ENCODE measurements around the gene EIF6. TPM values are rescaled to one million over a fixed set of nuclear protein-coding genes. Genes with fewer than 3 reads are reported as not detected.
"Not testable (repeated sequence)": the region's sequence is repeated elsewhere in the genome, so short reads cannot be mapped to it uniquely, and the experiment has no call there.

EIF6 gene
- total RNA-seq, 1 donor from 2014 or later, result 72.6 TPM

DNA sequence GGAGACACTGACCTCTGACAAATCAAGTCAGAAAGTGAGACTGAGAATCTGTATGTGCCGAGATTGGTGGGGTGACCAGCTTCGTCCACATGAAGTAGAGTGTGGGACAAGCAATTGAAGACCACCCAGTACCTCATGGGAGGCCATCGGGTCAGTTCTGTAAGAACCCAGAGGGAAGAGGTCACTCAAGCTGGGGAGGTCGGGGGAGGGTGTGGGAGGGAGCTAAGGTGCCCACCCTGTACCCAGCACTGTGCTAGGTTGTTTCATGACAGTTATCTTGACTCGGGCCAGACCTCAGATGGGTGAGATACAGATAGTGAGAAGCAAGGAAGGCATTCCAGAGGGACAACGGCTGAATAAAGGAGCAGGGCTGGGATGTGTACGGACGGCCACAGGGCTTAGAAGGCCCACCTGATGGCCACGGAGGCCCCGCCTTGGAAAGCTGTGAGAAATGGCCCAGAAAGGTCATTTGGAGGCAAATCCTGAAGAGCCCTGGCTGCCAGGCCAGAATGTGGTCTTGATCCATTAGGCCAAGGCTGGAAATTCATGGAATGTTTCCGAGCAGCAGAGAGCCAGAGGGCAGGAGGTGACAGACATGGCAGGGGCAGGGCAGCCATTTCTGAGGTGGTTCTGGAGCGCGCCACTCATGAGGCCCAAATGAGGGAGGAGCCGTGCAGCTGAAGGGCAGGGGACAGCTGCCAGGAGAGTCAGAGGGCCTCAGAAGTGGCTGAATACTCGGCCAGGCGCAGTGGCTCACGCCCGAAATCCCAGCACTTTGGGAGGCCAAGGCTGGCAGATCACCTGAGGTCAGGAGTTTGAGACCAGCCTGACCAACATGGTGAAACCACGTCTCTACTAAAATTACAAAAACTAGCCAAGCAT, 14.3 kb downstream of the EIF6 start:
- TF ChIP-seq, protein P1, sequence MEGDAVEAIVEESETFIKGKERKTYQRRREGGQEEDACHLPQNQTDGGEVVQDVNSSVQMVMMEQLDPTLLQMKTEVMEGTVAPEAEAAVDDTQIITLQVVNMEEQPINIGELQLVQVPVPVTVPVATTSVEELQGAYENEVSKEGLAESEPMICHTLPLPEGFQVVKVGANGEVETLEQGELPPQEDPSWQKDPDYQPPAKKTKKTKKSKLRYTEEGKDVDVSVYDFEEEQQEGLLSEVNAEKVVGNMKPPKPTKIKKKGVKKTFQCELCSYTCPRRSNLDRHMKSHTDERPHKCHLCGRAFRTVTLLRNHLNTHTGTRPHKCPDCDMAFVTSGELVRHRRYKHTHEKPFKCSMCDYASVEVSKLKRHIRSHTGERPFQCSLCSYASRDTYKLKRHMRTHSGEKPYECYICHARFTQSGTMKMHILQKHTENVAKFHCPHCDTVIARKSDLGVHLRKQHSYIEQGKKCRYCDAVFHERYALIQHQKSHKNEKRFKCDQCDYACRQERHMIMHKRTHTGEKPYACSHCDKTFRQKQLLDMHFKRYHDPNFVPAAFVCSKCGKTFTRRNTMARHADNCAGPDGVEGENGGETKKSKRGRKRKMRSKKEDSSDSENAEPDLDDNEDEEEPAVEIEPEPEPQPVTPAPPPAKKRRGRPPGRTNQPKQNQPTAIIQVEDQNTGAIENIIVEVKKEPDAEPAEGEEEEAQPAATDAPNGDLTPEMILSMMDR (IDR thresholded peaks at IDR 0.05), result no peak
- H3K27ac ChIP-seq, result no peak overlapping the region

DNA sequence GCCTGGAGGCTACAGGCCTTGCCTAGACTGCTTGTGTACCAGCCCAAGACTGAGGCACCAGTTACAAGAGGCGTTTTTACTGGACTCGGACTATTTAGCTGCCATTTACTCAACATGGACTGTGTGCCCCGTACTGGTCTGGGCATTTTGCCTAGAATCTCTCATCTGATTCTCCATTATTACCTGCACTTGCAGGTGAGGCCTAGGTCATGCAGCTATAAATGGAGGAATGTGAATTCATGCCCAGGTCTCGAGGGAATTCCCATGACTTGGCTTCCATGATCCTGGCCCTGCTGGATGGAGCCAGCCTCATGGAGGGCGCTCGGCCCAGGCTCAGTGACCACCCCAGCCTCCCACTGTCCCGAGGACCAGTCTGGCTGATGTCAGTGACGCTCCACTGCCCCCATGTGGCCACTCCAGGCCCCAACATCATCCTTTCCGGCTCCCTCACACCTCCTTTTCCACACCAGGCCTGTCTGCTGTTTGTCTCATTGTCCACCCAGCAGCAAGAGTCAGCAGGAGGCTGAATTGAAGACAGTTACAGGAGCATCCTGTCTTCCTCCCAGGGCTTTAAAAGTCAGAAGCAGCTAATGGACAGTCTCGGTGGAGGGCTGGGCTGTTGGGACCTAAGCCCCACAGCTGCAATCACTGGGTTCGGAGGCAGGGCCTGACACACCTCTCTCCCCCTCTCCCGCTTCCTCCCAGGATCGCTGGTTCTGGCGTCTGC, 15.4 kb downstream of the EIF6 start:
- TF ChIP-seq, protein P1 (IDR thresholded peaks at IDR 0.05), result peak; percentile 69
- peak; percentile 78 to 83 for ATAC-seq
- H3K4me3 ChIP-seq, result no peak overlapping the region
- intact Hi-C loops (cut with DNase I), result no loop called here
- H3K27ac ChIP-seq, result no peak overlapping the region
- no peaks in the 10 kb centered on the region for H3K9me3 ChIP-seq
- H3K27me3 ChIP-seq (ENCODE audit: low read depth), result no peaks in the 10 kb centered on the region
- peak; percentile 68 for DNase-seq
- peaks cover 76% of the 10 kb centered on the region for H3K36me3 ChIP-seq
- H3K4me1 ChIP-seq, result peaks cover 9% of the 10 kb centered on the region

More for the DNA sequence above, 14.3 kb downstream of the EIF6 start:
- Histone ChIP-seq H3K36me3 (peaks cover 85% of the 10 kb centered on the region), H3K4me3 (no peak overlapping the region), H3K27me3 (ENCODE audit: low read depth) (no peaks in the 10 kb centered on the region), H3K9me3 (no peaks in the 10 kb centered on the region), H3K4me1 (peaks cover 9% of the 10 kb centered on the region)
- intact Hi-C loops (cut with DNase I), result no loop called here
- peak; percentile 52 for DNase-seq
- ATAC-seq, result peak in 1 of 2 donors; percentile 39

DNA sequence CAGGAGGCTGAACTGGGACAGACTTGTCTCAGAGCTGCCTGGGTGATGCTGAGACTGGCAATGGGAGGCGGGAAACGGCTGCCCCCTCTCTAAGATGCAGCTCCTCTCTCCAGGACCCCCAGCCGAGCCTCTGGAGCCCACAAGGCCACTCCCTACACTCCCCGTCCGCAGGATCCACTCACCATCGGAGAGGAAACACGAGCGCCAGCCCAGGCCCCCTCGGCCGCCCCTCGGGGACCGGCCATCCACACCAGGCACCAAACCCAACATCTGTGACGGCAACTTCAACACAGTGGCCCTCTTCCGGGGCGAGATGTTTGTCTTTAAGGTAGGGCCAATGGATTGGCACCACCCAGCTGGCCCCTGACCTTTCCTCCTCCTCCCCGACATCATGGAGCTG, 17.5 kb downstream of the EIF6 start:
- intact Hi-C loops (cut with DNase I), result no loop called here
- H3K4me1 ChIP-seq, result peaks cover 21% of the 10 kb centered on the region
- ATAC-seq (no peak), DNase-seq (no peak)
- H3K36me3 ChIP-seq, result peaks cover 65% of the 10 kb centered on the region
- no peak overlapping the region for H3K4me3 ChIP-seq
- no peaks in the 10 kb centered on the region for H3K9me3 ChIP-seq
- H3K27me3 ChIP-seq (ENCODE audit: low read depth), result no peaks in the 10 kb centered on the region
- no peak overlapping the region for H3K27ac ChIP-seq
- TF ChIP-seq, protein P1 (IDR thresholded peaks at IDR 0.05), result no peak

DNA sequence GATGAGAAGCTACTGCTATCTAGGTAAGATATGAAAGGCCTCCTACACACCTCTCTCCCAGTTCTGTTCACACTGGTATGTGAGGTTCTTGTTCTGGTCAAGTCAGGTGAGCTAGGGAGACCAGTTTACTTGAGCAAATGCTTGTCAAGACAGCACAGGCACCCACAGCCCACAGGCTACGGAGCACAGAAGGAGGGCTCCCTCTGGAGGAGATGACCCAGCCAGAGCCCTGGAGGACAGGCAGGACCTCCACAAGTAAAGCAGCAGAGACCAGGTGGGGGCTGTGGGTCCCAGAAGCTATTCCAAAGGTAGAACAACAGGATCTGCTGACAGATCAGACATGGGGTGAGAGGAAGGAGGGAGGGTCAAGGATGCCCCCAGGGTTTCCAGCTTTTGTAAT, 19.8 kb downstream of the EIF6 start:
- no peaks in the 10 kb centered on the region for H3K9me3 ChIP-seq
- H3K27ac ChIP-seq, result peak overlapping the region; percentile 83
- intact Hi-C loops (cut with DNase I), result no loop called here
- DNase-seq (no peak), ATAC-seq (peak; percentile 16 to 39)
- no peaks in the 10 kb centered on the region for H3K27me3 ChIP-seq (ENCODE audit: low read depth)
- TF ChIP-seq, protein P1 (IDR thresholded peaks at IDR 0.05), result no peak
- H3K4me1 ChIP-seq, result peaks cover 24% of the 10 kb centered on the region
- peaks cover 42% of the 10 kb centered on the region for H3K36me3 ChIP-seq
- no peak overlapping the region for H3K4me3 ChIP-seq

DNA sequence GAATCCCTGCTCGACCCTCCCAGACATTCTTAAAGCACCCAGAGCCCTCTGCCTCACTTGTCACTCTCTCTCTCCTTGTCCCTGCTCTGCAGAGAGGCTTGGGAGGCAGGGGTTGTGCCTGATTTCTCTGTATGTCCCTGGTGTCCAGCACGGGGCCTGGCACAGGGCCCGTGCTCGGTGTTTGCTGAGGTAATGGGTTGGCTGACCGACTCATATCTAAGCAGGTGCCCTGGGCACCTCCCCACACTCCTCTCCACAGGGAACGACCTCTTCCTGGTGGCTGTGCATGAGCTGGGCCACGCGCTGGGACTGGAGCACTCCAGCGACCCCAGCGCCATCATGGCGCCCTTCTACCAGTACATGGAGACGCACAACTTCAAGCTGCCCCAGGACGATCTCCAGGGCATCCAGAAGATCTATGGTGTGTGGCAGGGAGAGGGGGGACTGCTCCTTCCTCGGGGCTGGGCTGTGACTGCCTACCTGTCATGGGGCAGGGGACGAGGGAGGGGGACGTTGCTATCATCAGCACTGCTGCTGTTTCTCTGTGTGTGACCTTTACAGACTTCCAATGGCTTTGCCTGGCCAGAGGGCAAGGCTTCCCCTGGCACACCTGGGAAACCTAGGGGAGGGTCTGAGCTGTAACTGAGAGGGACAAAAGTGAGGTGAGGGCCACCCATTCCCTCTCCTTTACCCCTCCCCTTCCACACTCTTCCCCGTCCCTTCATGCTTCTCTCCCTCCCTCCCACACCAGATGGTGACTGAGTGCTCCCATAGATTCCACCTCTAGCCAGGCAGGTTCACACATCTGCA, 20.8 kb downstream of the EIF6 start:
- Histone ChIP-seq H3K27ac (peak overlapping the region; percentile 83), H3K9me3 (no peaks in the 10 kb centered on the region), H3K36me3 (peaks cover 33% of the 10 kb centered on the region), H3K27me3 (ENCODE audit: low read depth) (no peaks in the 10 kb centered on the region), H3K4me3 (peak overlapping the region; percentile 41), H3K4me1 (peaks cover 15% of the 10 kb centered on the region)
- DNase-seq (peak; percentile 77), ATAC-seq (peak; percentile 83 to 89)
- intact Hi-C loops (cut with DNase I), result no loop called here
- TF ChIP-seq, protein P1 (IDR thresholded peaks at IDR 0.05), result no peak

DNA sequence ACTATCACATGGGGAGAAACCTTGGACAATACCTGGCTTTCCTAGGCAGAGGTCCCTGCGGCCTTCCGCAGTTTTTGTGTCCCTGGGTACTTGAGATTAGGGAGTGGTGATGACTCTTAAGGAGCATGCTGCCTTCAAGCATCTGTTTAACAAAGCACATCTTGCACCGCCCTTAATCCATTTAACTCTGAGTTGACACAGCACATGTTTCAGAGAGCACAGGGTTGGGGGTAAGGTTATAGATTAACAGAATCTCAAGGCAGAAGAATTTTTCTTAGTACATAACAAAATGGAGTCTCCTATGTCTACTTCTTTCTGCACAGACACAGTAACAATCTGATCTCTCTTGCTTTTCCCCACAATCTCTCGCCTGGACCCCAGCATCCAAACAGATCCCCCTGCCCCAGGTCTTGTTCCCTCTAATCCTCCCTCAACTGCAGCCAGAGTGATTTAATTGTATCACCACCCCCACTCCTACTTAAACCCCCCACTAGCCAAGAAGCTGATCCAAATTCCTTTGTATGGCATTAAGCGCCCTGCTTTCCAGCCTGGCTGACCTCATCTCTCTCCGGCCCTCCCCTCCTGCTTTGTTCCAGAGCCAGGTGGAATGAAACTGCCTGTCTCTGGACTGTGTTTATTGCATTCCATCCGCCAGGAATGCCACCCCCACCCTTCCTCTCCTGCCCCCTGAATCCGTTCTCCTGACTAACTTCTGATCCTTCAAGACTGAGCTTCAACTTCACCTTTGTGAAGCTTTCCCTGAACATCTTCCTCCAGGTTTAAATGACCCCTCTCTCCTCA, 21.6 kb downstream of the EIF6 start:
- peak overlapping the region; percentile 83 for H3K27ac ChIP-seq
- peaks cover 15% of the 10 kb centered on the region for H3K4me1 ChIP-seq
- peaks cover 26% of the 10 kb centered on the region for H3K36me3 ChIP-seq
- H3K9me3 ChIP-seq; intact Hi-C loops (cut with DNase I); H3K27me3 ChIP-seq (ENCODE audit: low read depth); H3K4me3 ChIP-seq: not testable (repeated sequence)
- ATAC-seq (peak; percentile 87 to 90), DNase-seq (peak; percentile 65)

DNA sequence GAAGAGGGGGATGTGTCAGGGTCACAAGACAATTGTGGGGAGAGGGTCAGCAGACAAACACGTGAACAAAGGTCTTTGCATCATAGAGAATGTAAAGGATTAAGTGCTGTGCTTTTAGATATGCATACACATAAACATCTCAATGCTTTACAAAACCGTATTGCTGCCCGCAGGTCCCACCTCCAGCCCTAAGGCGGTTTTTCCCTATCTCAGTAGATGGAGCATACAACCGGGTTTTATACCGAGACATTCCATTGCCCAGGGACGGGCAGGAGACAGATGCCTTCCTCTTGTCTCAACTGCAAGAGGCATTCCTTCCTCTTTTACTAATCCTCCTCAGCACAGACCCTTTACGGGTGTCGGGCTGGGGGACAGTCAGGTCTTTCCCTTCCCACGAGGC, 22.3 kb downstream of the EIF6 start:
- ATAC-seq; DNase-seq; H3K27me3 ChIP-seq (ENCODE audit: low read depth); intact Hi-C loops (cut with DNase I); H3K4me3 ChIP-seq; H3K9me3 ChIP-seq: not testable (repeated sequence)
- H3K27ac ChIP-seq, result peak overlapping the region; percentile 41
- H3K36me3 ChIP-seq, result peaks cover 20% of the 10 kb centered on the region
- peaks cover 15% of the 10 kb centered on the region for H3K4me1 ChIP-seq

Data from lower lobe of right lung (tissue), 2 donors.